HepG2 (cell line): ENCODE measurements around the gene ZNF844. TPM values are rescaled to one million over a fixed set of nuclear protein-coding genes. Genes with fewer than 3 reads are reported as not detected.

Source experiments
- EHMT2 ChIP-seq: fragments of 200-600 bp; sonication (generic); IDR thresholded peaks from 2 replicates; pipeline ENCODE4 v1.7.0; 2017; ENCODE audit warnings: antibody characterized with exemption, low read depth, low read length, borderline replicate concordance
- HOXA7 ChIP-seq: sonication (generic); formaldehyde crosslinking; IDR thresholded peaks from 2 replicates; pipeline ENCODE4 v1.8.1; 2022; ENCODE audit warnings: mild to moderate bottlenecking, missing genetic modification reagents, moderate library complexity
- SIN3A ChIP-seq: IDR thresholded peaks from 2 replicates; pipeline ENCODE4 v1.6.1; 2011; ENCODE audit warnings: low read depth, mild to moderate bottlenecking, control low read depth, low read length, borderline replicate concordance
- YEATS4 ChIP-seq: sonication (generic); formaldehyde crosslinking; IDR thresholded peaks from 2 replicates; pipeline ENCODE4 v1.4.0; 2020; ENCODE audit warnings: missing genetic modification reagents, borderline replicate concordance
- ZMYM4 ChIP-seq: sonication (generic); formaldehyde crosslinking; IDR thresholded peaks from 2 replicates; pipeline ENCODE4 v1.8.1; 2023; ENCODE audit warnings: mild to moderate bottlenecking, missing genetic modification reagents
- ZZZ3 ChIP-seq: sonication (generic); formaldehyde crosslinking; IDR thresholded peaks from 2 replicates; pipeline ENCODE4 v1.4.0; 2020; ENCODE audit warnings: missing genetic modification reagents, mild to moderate bottlenecking, borderline replicate concordance
- polyA plus RNA-seq, 8 experiments: library from polyadenylated mRNA; depleted of rRNA in 3 of 8; stranded (reverse) in 7 of 8; unstranded in 1 of 8; fragments of >200 nt; fragmentation: Illumina TruSeq in 4 of 8; extraction: Trizol in 4 of 8; gene quantifications; 2 replicates each; pipeline versions ENCODE4 v1.2.1 to v1.2.3, GENCODE V29; 2011 to 2016; ENCODE audit warnings: low read depth in 4 of 8, missing spikeins in 1 of 8, mixed read lengths in 1 of 8; ENCODE audit not compliant: insufficient read depth in 1 of 8
- total RNA-seq, 5 experiments: library from RNA; depleted of rRNA; stranded (reverse); fragments of >200 nt; fragmentation: Illumina TruSeq; extraction: Trizol; gene quantifications; 2 replicates each; pipeline ENCODE4 v1.2.3, GENCODE V29; 2016; ENCODE audit warnings: low read depth in 1 of 5
- TF ChIP-seq, protein P1 (sequence below): sonication (generic); formaldehyde crosslinking; IDR thresholded peaks from 2 replicates; pipeline ENCODE4 v1.5.1; 2020; ENCODE audit warnings: missing genetic modification reagents, mild to moderate bottlenecking, borderline replicate concordance
- TF ChIP-seq, protein P2 (sequence below): sonication (generic); formaldehyde crosslinking; IDR thresholded peaks from 2 replicates; pipeline ENCODE4 v1.8.0; 2022; ENCODE audit warnings: mild to moderate bottlenecking, missing genetic modification reagents; ENCODE audit not compliant: insufficient replicate concordance
- TF ChIP-seq, protein P3 (sequence below): sonication (generic); formaldehyde crosslinking; IDR thresholded peaks from 2 replicates; pipeline ENCODE4 v1.5.1; 2020; ENCODE audit warnings: mild to moderate bottlenecking, missing genetic modification reagents, moderate library complexity
- TF ChIP-seq, protein P4 (sequence below): sonication (generic); formaldehyde crosslinking; IDR thresholded peaks from 2 replicates; pipeline ENCODE4 v1.4.0; 2020; ENCODE audit warnings: mild to moderate bottlenecking, missing genetic modification reagents
- TF ChIP-seq, protein P5 (sequence below), 2 experiments: sonication (generic) in 1 of 2; formaldehyde crosslinking in 1 of 2; IDR thresholded peaks; 2 replicates each; pipeline versions ENCODE4 v1.6.1 to v1.9.0; 2014 to 2022; ENCODE audit warnings: antibody characterized with exemption in 1 of 2, borderline replicate concordance in 1 of 2, inconsistent platforms in 1 of 2, low read depth in 1 of 2, missing genetic modification reagents in 1 of 2

ZNF844 gene
- total and polyA plus RNA-seq, 2 of the 13 experiments (the other 11 are each of a cell fraction or from before 2014, with no cell fraction given) = 1.0 to 3.2 TPM

DNA sequence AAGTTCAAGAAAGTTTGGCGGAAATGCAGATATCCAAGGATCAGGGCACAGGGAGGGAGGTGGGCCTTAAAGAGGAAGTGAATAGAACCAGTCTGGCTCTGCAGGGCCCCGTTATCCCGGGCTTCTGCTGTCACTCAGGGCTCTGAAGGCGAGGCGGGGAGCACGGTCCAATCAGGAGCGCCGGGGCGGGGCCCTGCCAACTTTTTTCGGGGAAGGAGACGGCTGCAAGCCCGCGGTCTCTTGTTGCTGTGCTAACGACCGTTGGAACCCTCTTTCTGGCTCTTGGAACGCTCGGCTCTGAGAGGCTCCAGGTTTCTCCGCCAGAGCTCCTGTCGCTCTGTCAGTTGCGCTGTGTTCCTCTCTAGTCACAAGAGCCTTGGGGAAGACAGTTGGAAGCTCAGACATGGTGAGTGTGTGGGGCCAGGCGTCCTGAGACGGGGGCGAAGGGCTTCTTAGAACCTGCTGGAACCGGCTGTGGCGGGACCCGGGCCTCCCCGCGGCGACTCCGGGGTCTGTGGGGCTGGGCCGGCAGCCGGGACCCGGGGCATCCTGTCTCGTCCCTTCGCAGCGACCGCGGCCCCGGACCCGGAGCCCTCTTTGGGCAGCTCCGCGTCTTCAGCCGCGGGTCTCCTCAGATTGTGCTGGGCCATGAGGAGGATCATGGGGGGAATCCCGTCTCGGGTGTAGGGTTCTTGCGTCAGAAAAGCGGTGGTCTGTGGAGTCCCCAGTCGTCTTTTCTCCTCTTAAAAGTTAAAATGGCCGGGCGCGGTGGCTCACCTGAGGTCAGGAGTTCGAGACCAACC, 27.7 kb downstream of the ZNF844 start (continued):
- TF ChIP-seq, protein P1, sequence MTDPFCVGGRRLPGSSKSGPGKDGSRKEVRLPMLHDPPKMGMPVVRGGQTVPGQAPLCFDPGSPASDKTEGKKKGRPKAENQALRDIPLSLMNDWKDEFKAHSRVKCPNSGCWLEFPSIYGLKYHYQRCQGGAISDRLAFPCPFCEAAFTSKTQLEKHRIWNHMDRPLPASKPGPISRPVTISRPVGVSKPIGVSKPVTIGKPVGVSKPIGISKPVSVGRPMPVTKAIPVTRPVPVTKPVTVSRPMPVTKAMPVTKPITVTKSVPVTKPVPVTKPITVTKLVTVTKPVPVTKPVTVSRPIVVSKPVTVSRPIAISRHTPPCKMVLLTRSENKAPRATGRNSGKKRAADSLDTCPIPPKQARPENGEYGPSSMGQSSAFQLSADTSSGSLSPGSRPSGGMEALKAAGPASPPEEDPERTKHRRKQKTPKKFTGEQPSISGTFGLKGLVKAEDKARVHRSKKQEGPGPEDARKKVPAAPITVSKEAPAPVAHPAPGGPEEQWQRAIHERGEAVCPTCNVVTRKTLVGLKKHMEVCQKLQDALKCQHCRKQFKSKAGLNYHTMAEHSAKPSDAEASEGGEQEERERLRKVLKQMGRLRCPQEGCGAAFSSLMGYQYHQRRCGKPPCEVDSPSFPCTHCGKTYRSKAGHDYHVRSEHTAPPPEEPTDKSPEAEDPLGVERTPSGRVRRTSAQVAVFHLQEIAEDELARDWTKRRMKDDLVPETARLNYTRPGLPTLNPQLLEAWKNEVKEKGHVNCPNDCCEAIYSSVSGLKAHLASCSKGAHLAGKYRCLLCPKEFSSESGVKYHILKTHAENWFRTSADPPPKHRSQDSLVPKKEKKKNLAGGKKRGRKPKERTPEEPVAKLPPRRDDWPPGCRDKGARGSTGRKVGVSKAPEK = no peak
- TF ChIP-seq ZMYM4 (CRISPR knock-in tag) (peak; percentile 18; the same call in 1 of the 2 replicates), HOXA7 (CRISPR knock-in tag) (no peak), ZZZ3 (CRISPR knock-in tag) (no peak), SIN3A (no peak), EHMT2 (no peak), YEATS4 (CRISPR knock-in tag) (peak; percentile 65; the same call in 1 of the 2 replicates)
- TF ChIP-seq, protein P2, sequence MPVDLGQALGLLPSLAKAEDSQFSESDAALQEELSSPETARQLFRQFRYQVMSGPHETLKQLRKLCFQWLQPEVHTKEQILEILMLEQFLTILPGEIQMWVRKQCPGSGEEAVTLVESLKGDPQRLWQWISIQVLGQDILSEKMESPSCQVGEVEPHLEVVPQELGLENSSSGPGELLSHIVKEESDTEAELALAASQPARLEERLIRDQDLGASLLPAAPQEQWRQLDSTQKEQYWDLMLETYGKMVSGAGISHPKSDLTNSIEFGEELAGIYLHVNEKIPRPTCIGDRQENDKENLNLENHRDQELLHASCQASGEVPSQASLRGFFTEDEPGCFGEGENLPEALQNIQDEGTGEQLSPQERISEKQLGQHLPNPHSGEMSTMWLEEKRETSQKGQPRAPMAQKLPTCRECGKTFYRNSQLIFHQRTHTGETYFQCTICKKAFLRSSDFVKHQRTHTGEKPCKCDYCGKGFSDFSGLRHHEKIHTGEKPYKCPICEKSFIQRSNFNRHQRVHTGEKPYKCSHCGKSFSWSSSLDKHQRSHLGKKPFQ (CRISPR knock-in tag) = no peak
- TF ChIP-seq, protein P3, sequence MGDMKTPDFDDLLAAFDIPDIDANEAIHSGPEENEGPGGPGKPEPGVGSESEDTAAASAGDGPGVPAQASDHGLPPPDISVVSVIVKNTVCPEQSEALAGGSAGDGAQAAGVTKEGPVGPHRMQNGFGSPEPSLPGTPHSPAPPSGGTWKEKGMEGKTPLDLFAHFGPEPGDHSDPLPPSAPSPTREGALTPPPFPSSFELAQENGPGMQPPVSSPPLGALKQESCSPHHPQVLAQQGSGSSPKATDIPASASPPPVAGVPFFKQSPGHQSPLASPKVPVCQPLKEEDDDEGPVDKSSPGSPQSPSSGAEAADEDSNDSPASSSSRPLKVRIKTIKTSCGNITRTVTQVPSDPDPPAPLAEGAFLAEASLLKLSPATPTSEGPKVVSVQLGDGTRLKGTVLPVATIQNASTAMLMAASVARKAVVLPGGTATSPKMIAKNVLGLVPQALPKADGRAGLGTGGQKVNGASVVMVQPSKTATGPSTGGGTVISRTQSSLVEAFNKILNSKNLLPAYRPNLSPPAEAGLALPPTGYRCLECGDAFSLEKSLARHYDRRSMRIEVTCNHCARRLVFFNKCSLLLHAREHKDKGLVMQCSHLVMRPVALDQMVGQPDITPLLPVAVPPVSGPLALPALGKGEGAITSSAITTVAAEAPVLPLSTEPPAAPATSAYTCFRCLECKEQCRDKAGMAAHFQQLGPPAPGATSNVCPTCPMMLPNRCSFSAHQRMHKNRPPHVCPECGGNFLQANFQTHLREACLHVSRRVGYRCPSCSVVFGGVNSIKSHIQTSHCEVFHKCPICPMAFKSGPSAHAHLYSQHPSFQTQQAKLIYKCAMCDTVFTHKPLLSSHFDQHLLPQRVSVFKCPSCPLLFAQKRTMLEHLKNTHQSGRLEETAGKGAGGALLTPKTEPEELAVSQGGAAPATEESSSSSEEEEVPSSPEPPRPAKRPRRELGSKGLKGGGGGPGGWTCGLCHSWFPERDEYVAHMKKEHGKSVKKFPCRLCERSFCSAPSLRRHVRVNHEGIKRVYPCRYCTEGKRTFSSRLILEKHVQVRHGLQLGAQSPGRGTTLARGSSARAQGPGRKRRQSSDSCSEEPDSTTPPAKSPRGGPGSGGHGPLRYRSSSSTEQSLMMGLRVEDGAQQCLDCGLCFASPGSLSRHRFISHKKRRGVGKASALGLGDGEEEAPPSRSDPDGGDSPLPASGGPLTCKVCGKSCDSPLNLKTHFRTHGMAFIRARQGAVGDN = peak; percentile 54
- TF ChIP-seq, protein P4, sequence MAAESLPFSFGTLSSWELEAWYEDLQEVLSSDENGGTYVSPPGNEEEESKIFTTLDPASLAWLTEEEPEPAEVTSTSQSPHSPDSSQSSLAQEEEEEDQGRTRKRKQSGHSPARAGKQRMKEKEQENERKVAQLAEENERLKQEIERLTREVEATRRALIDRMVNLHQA (CRISPR knock-in tag) = no peak
- TF ChIP-seq, protein P5, sequence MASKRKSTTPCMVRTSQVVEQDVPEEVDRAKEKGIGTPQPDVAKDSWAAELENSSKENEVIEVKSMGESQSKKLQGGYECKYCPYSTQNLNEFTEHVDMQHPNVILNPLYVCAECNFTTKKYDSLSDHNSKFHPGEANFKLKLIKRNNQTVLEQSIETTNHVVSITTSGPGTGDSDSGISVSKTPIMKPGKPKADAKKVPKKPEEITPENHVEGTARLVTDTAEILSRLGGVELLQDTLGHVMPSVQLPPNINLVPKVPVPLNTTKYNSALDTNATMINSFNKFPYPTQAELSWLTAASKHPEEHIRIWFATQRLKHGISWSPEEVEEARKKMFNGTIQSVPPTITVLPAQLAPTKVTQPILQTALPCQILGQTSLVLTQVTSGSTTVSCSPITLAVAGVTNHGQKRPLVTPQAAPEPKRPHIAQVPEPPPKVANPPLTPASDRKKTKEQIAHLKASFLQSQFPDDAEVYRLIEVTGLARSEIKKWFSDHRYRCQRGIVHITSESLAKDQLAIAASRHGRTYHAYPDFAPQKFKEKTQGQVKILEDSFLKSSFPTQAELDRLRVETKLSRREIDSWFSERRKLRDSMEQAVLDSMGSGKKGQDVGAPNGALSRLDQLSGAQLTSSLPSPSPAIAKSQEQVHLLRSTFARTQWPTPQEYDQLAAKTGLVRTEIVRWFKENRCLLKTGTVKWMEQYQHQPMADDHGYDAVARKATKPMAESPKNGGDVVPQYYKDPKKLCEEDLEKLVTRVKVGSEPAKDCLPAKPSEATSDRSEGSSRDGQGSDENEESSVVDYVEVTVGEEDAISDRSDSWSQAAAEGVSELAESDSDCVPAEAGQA (IDR thresholded peaks at IDR 0.05; ENCODE audit: low read depth) = no peak
- TF ChIP-seq, protein P5 (CRISPR knock-in tag; IDR thresholded peaks at IDR 0.05; ENCODE audit: borderline replicate concordance) = peak; percentile 35; the same call in 1 of the 2 replicates
